ENCODE data around the gene TMEM163.
"Not testable (repeated sequence)": the region's sequence is repeated elsewhere in the genome, so short reads cannot be mapped to it uniquely, and the experiment has no call there.

The TMEM163 gene

DNA sequence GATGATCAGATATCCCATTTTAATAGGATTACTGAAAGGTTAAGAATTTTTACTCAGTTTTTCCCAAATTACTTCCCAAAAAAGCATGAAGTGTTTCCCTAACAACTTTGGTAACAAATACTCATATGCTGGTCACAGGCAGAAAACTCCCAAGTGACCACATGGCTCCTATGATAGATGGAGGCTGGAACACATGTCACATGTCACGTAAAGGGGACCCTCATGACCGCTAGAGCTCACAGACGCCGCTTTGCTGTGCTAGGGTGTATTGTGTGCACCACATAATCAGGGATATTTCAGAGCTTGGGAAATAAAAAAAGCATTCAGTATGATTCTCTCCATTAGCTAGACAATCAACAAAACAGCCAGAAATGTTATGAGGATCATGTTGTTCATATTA, 228.2 kb downstream of the TMEM163 start:
- no peaks in the 10 kb centered on the region for H3K9me3 ChIP-seq
- no peaks in the 10 kb centered on the region for H3K4me1 ChIP-seq
- no peaks in the 10 kb centered on the region for H3K27me3 ChIP-seq
- DNase-seq = no peak
- no peaks in the 10 kb centered on the region for H3K36me3 ChIP-seq
- no peak overlapping the region for H3K27ac ChIP-seq
- intact Hi-C loops (cut with DNase I; ENCODE audit: low total_unique reads) = no loop called here
- TF ChIP-seq, protein P1, sequence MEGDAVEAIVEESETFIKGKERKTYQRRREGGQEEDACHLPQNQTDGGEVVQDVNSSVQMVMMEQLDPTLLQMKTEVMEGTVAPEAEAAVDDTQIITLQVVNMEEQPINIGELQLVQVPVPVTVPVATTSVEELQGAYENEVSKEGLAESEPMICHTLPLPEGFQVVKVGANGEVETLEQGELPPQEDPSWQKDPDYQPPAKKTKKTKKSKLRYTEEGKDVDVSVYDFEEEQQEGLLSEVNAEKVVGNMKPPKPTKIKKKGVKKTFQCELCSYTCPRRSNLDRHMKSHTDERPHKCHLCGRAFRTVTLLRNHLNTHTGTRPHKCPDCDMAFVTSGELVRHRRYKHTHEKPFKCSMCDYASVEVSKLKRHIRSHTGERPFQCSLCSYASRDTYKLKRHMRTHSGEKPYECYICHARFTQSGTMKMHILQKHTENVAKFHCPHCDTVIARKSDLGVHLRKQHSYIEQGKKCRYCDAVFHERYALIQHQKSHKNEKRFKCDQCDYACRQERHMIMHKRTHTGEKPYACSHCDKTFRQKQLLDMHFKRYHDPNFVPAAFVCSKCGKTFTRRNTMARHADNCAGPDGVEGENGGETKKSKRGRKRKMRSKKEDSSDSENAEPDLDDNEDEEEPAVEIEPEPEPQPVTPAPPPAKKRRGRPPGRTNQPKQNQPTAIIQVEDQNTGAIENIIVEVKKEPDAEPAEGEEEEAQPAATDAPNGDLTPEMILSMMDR (IDR thresholded peaks at IDR 0.05) = no peak
- H3K4me3 ChIP-seq = no peak overlapping the region

DNA sequence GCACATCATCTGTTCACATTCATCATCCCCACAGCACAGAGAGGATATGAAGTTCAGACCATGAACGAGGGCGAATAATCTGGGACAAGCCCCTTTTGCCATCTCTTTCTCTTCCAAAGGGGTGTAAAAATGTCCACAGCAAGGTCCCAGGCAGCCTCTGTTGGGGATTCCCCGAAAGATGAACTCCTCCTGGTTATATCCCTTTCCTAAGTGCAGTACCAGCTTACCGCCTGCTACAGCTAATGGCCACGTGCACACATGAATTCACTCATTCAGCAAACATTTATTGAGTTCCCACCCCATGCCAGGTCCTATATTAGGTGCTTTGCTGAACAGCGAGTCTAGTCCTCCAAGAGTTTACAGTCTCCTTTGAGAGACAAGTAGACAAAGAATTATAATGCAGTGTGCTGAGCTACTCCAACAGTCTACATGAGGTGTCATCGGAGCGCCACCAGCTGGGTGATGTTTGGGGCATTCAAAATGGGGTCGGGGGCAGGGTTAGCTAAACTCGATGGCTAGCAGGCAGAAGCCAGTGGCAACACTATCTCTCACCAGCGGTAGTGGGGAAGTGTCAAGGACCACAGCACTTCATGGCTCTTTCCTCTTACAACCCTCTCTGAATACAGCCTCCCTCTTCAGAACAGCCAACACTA, 228.9 kb downstream of the TMEM163 start:
- Histone ChIP-seq H3K4me3 (no peak overlapping the region), H3K4me1 (no peaks in the 10 kb centered on the region), H3K36me3 (no peaks in the 10 kb centered on the region), H3K27me3 (no peaks in the 10 kb centered on the region), H3K27ac (no peak overlapping the region), H3K9me3 (no peaks in the 10 kb centered on the region)
- no peak for DNase-seq
- TF ChIP-seq, protein P1 (IDR thresholded peaks at IDR 0.05) = no peak
- intact Hi-C loops (cut with DNase I; ENCODE audit: low total_unique reads) = no loop called here

DNA sequence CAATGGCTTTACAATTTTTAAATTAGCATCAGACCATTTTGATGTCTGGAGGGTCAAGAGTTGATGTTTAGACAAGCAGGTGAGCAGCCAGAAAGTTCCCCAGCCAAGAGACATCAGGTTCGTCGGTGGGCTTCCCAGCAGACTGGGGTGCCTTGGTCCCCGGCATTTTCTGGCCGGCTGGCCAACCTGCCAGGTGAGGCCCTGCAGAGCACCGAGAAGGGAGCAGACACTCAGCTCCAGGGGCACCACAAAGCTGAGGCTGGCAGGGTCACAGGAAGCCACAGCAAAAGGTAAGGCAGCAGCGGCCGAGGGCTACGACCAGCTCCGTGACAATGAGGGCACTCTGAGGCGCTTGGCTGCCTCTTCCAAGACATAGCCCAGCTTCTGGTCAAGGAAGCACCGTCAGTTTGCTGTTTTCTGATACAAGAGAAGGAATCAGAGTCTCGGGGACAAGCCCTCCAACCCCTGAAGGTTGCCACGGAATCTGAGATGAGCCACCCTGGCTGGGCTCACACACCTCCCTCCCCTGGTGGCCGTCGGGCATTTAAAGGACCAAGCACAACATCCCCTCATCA, 235.9 kb downstream of the TMEM163 start:
- no peak overlapping the region for H3K27ac ChIP-seq
- TF ChIP-seq, protein P1 (IDR thresholded peaks at IDR 0.05) = no peak
- H3K4me3 ChIP-seq = no peak overlapping the region
- peaks cover 0 to 3% of the 10 kb centered on the region in 2 donors for H3K27me3 ChIP-seq
- no peaks in the 10 kb centered on the region for H3K4me1 ChIP-seq
- no peaks in the 10 kb centered on the region for H3K9me3 ChIP-seq
- DNase-seq = no peak
- intact Hi-C loops (cut with DNase I; ENCODE audit: low total_unique reads) = no loop called here
- no peaks in the 10 kb centered on the region for H3K36me3 ChIP-seq

DNA sequence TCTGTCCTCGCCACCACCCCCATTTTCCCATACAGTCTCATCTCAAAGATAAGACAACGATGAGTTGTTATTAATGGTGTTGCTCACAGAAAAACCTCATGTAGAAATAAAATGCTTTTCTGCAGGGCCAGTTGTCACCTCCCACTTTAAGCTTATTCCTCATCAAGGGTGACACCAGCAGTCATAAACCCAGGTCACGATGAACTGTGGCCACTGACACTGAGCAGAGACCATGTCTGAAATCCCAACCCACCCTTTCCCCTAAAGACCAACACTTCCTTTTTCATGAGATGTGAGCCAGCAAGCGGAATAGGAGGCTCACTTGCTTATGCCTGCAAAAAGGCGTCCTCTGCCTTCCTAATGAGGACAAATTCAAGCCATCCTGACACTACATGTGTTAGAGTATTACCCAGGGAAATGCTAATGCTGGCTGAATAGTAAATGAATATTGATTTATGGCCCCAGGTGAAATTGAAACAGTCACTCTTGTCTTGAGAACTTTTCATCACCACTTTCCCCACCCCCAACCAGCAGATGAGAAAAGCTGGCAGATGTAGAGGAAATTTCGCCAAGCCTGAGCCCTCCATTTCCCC, 236.6 kb downstream of the TMEM163 start:
- Histone ChIP-seq H3K9me3 (no peaks in the 10 kb centered on the region), H3K4me1 (no peaks in the 10 kb centered on the region), H3K27ac (no peak overlapping the region), H3K27me3 (peaks cover 0 to 3% of the 10 kb centered on the region in 2 donors), H3K36me3 (no peaks in the 10 kb centered on the region), H3K4me3 (no peak overlapping the region)
- DNase-seq = no peak
- intact Hi-C loops (cut with DNase I; ENCODE audit: low total_unique reads) = no loop called here
- TF ChIP-seq, protein P1 (IDR thresholded peaks at IDR 0.05) = no peak

DNA sequence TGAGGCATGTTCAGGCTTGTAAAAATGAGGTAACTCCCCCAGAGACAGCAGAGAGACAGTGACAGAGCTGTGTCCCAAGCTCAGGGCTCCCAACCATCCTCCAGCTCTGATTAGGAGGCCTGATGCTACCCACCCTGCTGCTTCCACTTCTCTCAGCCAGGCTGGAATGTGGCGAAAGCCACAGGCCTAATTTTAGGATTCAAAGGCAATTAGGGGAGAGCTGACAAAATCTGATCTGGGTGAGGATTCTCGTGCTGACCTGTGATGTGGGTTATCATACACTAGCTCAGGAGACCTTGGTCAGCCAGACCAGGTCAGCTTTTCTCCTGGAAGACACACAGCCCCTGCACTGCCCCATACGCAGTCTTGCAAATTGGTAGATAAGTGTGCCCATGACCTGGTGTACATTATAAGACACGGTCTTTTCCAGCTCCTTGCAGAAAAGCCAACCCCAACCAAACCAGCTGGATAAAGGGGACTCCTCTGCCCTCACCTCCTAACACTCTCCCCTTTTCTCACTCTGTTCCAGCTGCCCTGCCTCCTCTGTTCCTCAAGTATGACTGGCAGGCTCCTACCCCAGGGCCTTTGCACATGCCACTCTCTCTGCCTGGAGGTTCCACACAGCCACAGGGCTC, 239.0 kb downstream of the TMEM163 start:
- Histone ChIP-seq H3K36me3 (no peaks in the 10 kb centered on the region), H3K4me1 (no peaks in the 10 kb centered on the region), H3K9me3 (no peaks in the 10 kb centered on the region), H3K4me3 (no peak overlapping the region), H3K27ac (no peak overlapping the region), H3K27me3 (peaks cover 0 to 3% of the 10 kb centered on the region in 2 donors)
- intact Hi-C loops (cut with DNase I; ENCODE audit: low total_unique reads) = no loop called here
- DNase-seq = no peak
- TF ChIP-seq, protein P1 (IDR thresholded peaks at IDR 0.05) = no peak

DNA sequence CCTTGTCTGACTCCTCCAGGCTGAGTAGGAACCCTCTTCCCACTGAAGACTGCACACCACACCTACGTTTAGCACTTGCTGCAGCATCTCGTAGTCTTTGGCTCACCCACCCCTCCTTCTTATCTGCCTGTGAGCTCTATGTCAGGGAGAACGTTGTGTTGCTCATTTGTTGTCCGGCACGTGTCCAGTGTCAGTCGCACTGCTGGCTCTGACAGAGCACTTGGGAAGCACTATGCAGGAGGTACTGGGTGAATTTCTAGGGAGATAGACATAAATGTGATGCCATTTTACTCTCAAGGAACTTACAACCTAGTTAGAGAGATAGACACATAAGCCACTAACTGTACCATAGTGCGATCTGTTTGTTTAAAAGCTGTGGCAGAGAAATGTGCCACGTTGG, 241.8 kb downstream of the TMEM163 start:
- intact Hi-C loops (cut with DNase I; ENCODE audit: low total_unique reads); DNase-seq; H3K36me3 ChIP-seq: not testable (repeated sequence)

More for the DNA sequence above, 241.8 kb downstream of the TMEM163 start:
- peaks cover 0 to 11% (median 3%) of the 10 kb centered on the region in 3 donors for H3K9me3 ChIP-seq
- not testable (repeated sequence) for H3K27me3 ChIP-seq, H3K4me3 ChIP-seq, H3K27ac ChIP-seq, H3K4me1 ChIP-seq
